Measurements from ENCODE around the gene ERC2.

DNA sequence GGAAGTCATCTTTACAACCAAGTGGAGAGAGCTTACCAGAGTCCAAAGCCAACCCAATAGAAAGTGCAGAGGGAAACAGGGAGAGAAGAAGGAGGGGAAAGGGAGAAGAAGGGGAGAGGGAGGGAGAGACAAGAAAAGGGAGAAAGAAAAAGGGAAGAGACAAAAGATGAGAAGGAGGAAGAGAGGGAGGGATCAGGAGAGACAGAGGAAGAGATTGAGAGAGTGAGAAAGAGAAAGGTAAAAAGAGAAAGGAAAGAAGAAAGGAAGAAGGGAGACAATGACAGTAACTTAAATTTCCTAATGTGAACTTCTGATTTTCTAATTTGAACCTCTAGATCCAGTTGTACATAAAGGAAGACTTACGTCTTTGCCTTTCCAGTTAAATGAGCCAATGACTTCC lies 960.5 kb downstream of the ERC2 start:
- TF ChIP-seq POLR2AphosphoS5 (IDR thresholded peaks at IDR 0.05) (no peak), POLR2A (IDR thresholded peaks at IDR 0.05) (no peak)
- TF ChIP-seq, protein P1, sequence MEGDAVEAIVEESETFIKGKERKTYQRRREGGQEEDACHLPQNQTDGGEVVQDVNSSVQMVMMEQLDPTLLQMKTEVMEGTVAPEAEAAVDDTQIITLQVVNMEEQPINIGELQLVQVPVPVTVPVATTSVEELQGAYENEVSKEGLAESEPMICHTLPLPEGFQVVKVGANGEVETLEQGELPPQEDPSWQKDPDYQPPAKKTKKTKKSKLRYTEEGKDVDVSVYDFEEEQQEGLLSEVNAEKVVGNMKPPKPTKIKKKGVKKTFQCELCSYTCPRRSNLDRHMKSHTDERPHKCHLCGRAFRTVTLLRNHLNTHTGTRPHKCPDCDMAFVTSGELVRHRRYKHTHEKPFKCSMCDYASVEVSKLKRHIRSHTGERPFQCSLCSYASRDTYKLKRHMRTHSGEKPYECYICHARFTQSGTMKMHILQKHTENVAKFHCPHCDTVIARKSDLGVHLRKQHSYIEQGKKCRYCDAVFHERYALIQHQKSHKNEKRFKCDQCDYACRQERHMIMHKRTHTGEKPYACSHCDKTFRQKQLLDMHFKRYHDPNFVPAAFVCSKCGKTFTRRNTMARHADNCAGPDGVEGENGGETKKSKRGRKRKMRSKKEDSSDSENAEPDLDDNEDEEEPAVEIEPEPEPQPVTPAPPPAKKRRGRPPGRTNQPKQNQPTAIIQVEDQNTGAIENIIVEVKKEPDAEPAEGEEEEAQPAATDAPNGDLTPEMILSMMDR (IDR thresholded peaks at IDR 0.05) = no peak
